ENCODE measurements around the gene STN1. TPM values are rescaled to one million over a fixed set of nuclear protein-coding genes. Genes with fewer than 3 reads are reported as not detected.

STN1 gene
- total and polyA plus RNA-seq, 10 of the 15 experiments (the other 5 are each of a cell fraction or from before 2014, with no cell fraction given) = 22.2 to 31.8 (median 28.5) TPM

- ATAC-seq = no peak; the same call in 2 of the 3 replicates
- no peak overlapping the region for H3K27ac ChIP-seq (ENCODE audit: control insufficient read depth, insufficient read depth)
- no peak overlapping the region for H3K4me3 ChIP-seq
- ChIA-PET POLR2A (no interaction called here), SMC1A (ENCODE audit: uncharacterized antibody, unreplicated experiment) (no interaction called here), RAD21 (ENCODE audit: unreplicated experiment) (no interaction called here), CTCF (no interaction called here)
- no peaks in the 10 kb centered on the region for H4K20me1 ChIP-seq (ENCODE audit: control insufficient read depth, insufficient read depth)
- no TSS peak for BruUV-seq (replicated peaks)
- no peak overlapping the region for H2AFZ ChIP-seq (ENCODE audit: control insufficient read depth, low read depth, low read length)
- no peak overlapping the region for H3K9ac ChIP-seq (ENCODE audit: control insufficient read depth, insufficient read depth, low read length)
- no peak for DNase-seq (ENCODE audit: low read depth, low spot score)
- no peak for FAIRE-seq
- intact Hi-C loops (cut with micrococcal nuclease; ENCODE audit: unreplicated experiment) (no loop called here), in situ Hi-C loops (cut with MboI) (no loop called here)
- no peaks in the 10 kb centered on the region for H3K4me1 ChIP-seq (ENCODE audit: control insufficient read depth, insufficient read depth, low read length)
- H3K27me3 ChIP-seq (replicated peaks in 1 of 2; ENCODE audit: control insufficient read depth in 2 of 2, insufficient read depth in 2 of 2, low read length in 1 of 2) = peaks cover 0 to 2% of the 10 kb centered on the region in 2 experiments; a peak in 2 of 4 replicates
- no peaks in the 10 kb centered on the region for H3K36me3 ChIP-seq (ENCODE audit: control insufficient read depth in 2 of 2, insufficient read depth in 2 of 2, low read length in 1 of 2)
- H3K79me2 ChIP-seq (ENCODE audit: control insufficient read depth, insufficient read depth, low read length) = no peaks in the 10 kb centered on the region
- no peak overlapping the region for H3K4me2 ChIP-seq (ENCODE audit: control insufficient read depth, insufficient read depth)
- no peaks in the 10 kb centered on the region for H3K9me3 ChIP-seq (replicated peaks; ENCODE audit: control insufficient read depth, insufficient read depth, low read length)
- 35% methylated on average over 3 of the region's 3 CpGs for WGBS (ENCODE audit: insufficient coverage, insufficient replicate concordance, low lambda C conversion rate, missing lambda C conversion rate)
- TF ChIP-seq BRCA1 (IDR thresholded peaks at IDR 0.05; ENCODE audit: low read depth, low read length) (no peak), HSF1 (IDR thresholded peaks at IDR 0.05; ENCODE audit: low read depth, low read length) (no peak), ZBED1 (IDR thresholded peaks at IDR 0.05; ENCODE audit: borderline replicate concordance) (no peak), USF1 (IDR thresholded peaks at IDR 0.05; ENCODE audit: borderline replicate concordance, extremely low read length, insufficient read depth, low read depth, low read length) (no peak), ATF7 (IDR thresholded peaks at IDR 0.05; ENCODE audit: low read depth) (no peak), MEF2B (IDR thresholded peaks at IDR 0.05; ENCODE audit: partially characterized antibody, poor library complexity, severe bottlenecking) (no peak), ZNF592 (IDR thresholded peaks at IDR 0.05) (no peak), NFXL1 (IDR thresholded peaks at IDR 0.05; ENCODE audit: borderline replicate concordance) (no peak), ZNF687 (IDR thresholded peaks at IDR 0.05) (no peak), SREBF1 (IDR thresholded peaks at IDR 0.05; ENCODE audit: low read length) (no peak), NR2C2 (IDR thresholded peaks at IDR 0.05; ENCODE audit: borderline replicate concordance, control insufficient read depth, insufficient read length, low read depth) (no peak), SIX5 (IDR thresholded peaks at IDR 0.05; ENCODE audit: low read depth, low read length, severe bottlenecking) (no peak), HCFC1 (IDR thresholded peaks at IDR 0.05; ENCODE audit: low read length) (no peak)
Observed at GRCh38 chr10:103947799-103948516, 30.0 kb upstream of the STN1 start.

Data from GM12878 (cell line).